Glutamatergic neuron (in vitro differentiated cells): Measurements from ENCODE around the gene SMNDC1. TPM values are rescaled to one million over a fixed set of nuclear protein-coding genes. Genes with fewer than 3 reads are reported as not detected.

Source experiments
- DNase-seq: peaks from one replicate; pipeline ENCODE4 v3.0.0; 2022
- H3K27ac Mint-ChIP-seq: one replicate; pipeline ENCODE4 v1.8.0; 2020; ENCODE audit warnings: mild to moderate bottlenecking, mixed read lengths, inconsistent platforms; ENCODE audit not compliant: unreplicated experiment
- H3K27me3 Mint-ChIP-seq: one replicate; pipeline ENCODE4 v1.8.0; 2020; ENCODE audit warnings: mild to moderate bottlenecking, moderate library complexity, mixed read lengths, inconsistent platforms; ENCODE audit not compliant: unreplicated experiment
- H3K36me3 Mint-ChIP-seq: one replicate; pipeline ENCODE4 v1.8.0; 2020; ENCODE audit warnings: mild to moderate bottlenecking, mixed read lengths, inconsistent platforms; ENCODE audit not compliant: unreplicated experiment
- H3K4me1 Mint-ChIP-seq: one replicate; pipeline ENCODE4 v1.8.0; 2020; ENCODE audit warnings: mild to moderate bottlenecking, low read depth, mixed read lengths, inconsistent platforms; ENCODE audit not compliant: unreplicated experiment
- H3K4me3 Mint-ChIP-seq: one replicate; pipeline ENCODE4 v1.8.0; 2020; ENCODE audit warnings: mild to moderate bottlenecking, mixed read lengths, inconsistent platforms; ENCODE audit not compliant: unreplicated experiment
- H3K9me3 Mint-ChIP-seq: one replicate; pipeline ENCODE4 v1.8.0; 2020; ENCODE audit warnings: mild to moderate bottlenecking, moderate library complexity, mixed read lengths, inconsistent platforms; ENCODE audit not compliant: unreplicated experiment
- total RNA-seq: library from RNA; stranded (reverse); fragmentation: NEBNext Ultra II Directional; extraction: Animal tissue kit (Norgen Biotek cat#: 25700); gene quantifications from one replicate; pipeline ENCODE4 v1.2.1, GENCODE V29; 2021; ENCODE audit not compliant: unreplicated experiment
- TF ChIP-seq, protein P1 (sequence below): fragments of 200-600 bp; sonication (generic); IDR thresholded peaks from one replicate; pipeline ENCODE4 v1.5.0; 2021; ENCODE audit not compliant: partially characterized antibody, unreplicated experiment

Gene SMNDC1
- total RNA-seq, 1 donor from 2014 or later, result 37.1 TPM

DNA sequence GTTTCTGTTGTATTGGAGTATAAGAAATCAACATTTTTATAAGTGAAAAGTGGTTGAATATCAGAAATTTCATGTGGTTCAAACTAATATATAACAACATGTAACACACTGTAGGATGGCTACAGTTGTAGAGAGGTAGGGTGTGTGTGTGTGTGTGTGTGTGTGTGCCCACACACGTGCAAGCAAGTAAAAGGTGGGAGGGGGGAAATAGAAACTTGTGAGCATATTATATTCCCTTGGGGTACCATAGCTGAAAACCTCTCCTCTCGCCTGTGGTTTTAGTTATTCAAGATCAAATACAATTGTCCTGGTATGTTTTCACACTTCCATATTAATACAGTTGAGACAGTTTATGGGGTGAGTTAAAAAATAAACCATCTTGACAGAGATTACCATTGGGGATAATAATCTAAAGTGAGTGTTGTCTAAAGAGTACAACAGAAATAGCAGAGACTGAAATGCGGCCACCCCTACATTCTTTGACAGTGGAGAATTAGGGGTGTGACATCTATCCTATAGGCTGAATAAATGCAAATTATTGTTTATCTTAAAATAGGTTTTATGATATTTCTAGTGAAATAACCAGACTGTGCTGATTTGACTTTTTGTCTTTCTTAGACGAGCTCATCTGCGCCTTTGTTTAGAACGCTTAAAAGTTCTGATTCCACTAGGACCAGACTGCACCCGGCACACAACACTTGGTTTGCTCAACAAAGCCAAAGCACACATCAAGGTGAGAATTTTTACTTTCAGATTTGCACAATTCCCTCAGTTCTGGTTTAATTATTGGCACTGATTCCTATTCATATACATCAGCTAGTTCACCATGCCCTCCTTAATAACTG lies 25.9 kb downstream of the SMNDC1 start:
- H3K4me1 Mint-ChIP-seq, result peaks cover 24% of the 10 kb centered on the region
- DNase-seq, result no peak
- no peaks in the 10 kb centered on the region for H3K27me3 Mint-ChIP-seq
- H3K36me3 Mint-ChIP-seq, result no peaks in the 10 kb centered on the region
- no peaks in the 10 kb centered on the region for H3K9me3 Mint-ChIP-seq
- no peak overlapping the region for H3K27ac Mint-ChIP-seq
- TF ChIP-seq, protein P1, sequence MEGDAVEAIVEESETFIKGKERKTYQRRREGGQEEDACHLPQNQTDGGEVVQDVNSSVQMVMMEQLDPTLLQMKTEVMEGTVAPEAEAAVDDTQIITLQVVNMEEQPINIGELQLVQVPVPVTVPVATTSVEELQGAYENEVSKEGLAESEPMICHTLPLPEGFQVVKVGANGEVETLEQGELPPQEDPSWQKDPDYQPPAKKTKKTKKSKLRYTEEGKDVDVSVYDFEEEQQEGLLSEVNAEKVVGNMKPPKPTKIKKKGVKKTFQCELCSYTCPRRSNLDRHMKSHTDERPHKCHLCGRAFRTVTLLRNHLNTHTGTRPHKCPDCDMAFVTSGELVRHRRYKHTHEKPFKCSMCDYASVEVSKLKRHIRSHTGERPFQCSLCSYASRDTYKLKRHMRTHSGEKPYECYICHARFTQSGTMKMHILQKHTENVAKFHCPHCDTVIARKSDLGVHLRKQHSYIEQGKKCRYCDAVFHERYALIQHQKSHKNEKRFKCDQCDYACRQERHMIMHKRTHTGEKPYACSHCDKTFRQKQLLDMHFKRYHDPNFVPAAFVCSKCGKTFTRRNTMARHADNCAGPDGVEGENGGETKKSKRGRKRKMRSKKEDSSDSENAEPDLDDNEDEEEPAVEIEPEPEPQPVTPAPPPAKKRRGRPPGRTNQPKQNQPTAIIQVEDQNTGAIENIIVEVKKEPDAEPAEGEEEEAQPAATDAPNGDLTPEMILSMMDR, result no peak
- H3K4me3 Mint-ChIP-seq, result no peak overlapping the region

DNA sequence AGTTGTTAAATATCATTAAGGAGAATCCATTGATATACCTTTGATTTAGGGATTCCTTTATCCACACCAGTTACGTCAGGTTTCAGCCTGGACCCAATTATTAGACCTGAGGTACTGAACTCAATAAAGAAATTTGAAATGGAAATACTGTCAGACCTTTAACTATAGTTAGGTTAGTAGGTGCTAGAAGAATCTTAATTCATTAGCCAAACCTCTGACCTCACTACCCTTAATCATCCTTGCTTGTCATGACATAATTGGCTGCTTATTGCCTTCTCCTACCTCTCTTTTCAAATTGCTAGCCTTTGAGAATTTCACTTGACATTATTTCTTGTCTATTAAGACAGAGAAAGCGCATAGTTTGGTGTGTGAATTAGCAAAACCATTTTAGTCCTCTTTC lies 27.1 kb downstream of the SMNDC1 start:
- H3K27me3 Mint-ChIP-seq, result no peaks in the 10 kb centered on the region
- no peak overlapping the region for H3K27ac Mint-ChIP-seq

DNA sequence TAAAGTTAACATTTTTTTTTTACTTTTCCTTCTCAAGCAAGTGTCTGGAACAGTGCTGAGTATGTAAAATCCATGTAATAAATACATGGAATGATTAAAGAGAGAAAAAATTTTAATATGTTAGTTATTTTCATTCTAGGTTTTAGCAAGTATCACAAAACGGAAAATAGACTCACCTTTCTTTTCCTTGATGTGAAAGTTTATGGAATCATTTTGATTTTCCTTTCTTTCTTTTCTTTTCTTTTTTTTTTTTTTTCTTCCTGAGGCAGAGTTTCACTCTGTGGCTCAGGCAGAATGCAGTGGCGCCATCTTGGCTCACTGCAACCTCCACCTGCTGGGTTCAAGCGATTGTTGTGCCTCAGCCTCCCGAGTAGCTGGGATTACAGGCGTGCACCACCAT lies 28.1 kb downstream of the SMNDC1 start:
- H3K9me3 Mint-ChIP-seq, result no peaks in the 10 kb centered on the region
- H3K4me1 Mint-ChIP-seq, result peaks cover 30% of the 10 kb centered on the region
- no peak for DNase-seq
- no peaks in the 10 kb centered on the region for H3K36me3 Mint-ChIP-seq
- no peak overlapping the region for H3K27ac Mint-ChIP-seq
- H3K4me3 Mint-ChIP-seq, result no peak overlapping the region
- no peaks in the 10 kb centered on the region for H3K27me3 Mint-ChIP-seq
- TF ChIP-seq, protein P1, result no peak

More for the DNA sequence above, 27.1 kb downstream of the SMNDC1 start:
- no peak overlapping the region for H3K4me3 Mint-ChIP-seq
- no peak for DNase-seq
- TF ChIP-seq, protein P1, result no peak
- H3K4me1 Mint-ChIP-seq, result peaks cover 30% of the 10 kb centered on the region
- no peaks in the 10 kb centered on the region for H3K36me3 Mint-ChIP-seq
- no peaks in the 10 kb centered on the region for H3K9me3 Mint-ChIP-seq

DNA sequence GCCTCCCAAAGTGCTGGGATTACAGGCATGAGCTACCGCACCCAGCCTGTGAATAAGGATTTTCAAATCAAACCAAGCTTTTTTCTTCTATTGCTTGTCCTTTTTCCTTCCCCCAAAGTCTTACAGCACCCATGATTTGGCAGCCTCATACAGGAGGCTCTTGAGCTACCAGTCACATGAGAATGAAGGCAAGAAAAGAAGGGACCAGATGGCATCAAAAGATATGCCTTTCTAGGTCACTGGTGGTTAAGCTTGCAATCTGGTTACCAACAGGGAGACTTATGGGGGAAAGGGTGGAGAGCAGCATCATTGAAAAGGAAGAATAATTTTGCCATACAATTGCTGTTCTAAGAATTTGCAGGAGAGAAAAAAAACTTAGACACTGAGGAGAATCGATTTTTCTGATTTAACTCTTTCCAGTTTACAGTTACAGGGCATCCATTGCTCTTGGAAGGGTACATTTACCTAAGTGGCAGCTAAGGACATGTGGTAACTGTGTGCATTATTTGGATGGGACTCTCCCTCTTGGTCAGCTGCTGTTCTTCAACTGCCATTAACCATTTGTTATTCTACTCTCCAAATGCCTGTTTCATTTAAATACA lies 29.5 kb downstream of the SMNDC1 start:
- Mint-ChIP-seq H3K4me3 (no peak overlapping the region), H3K27me3 (no peaks in the 10 kb centered on the region), H3K27ac (peak overlapping the region; percentile 52), H3K36me3 (no peaks in the 10 kb centered on the region), H3K4me1 (peaks cover 32% of the 10 kb centered on the region), H3K9me3 (no peaks in the 10 kb centered on the region)
- DNase-seq, result no peak
- TF ChIP-seq, protein P1, result no peak

DNA sequence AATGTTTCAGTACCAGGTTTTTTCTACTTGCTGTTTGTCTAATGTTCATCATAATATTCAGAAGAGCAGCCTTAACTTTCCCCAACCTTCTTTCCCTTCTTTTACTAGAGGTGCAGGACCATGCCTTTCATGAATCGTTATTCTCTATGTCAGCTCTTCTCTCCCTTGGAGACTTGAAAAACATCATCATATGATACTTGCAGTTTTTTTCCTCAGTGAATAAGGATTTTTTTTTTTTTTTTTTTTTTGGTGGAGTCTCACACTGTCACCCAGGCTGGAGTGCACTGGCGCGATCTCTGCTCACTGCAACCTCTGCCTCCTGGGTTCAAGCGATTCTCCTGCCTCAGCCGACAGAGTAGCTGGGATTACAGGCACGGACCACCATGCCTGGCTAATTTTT lies 30.1 kb downstream of the SMNDC1 start:
- Mint-ChIP-seq H3K27me3 (no peaks in the 10 kb centered on the region), H3K36me3 (no peaks in the 10 kb centered on the region), H3K9me3 (no peaks in the 10 kb centered on the region), H3K4me1 (peaks cover 37% of the 10 kb centered on the region), H3K27ac (peak overlapping the region; percentile 11), H3K4me3 (no peak overlapping the region)
- DNase-seq, result no peak
- TF ChIP-seq, protein P1, result no peak
